HepG2 (cell line): ENCODE data around the gene ZMYND12. TPM values are rescaled to one million over a fixed set of nuclear protein-coding genes. Genes with fewer than 3 reads are reported as not detected.
A peak's percentile ranks its signal among the peaks of the same experiment; 100 is the strongest.

Source experiments
- GABPB1 ChIP-seq: IDR thresholded peaks from 2 replicates; pipeline ENCODE4 v1.6.1; 2016; ENCODE audit warnings: mild to moderate bottlenecking, missing genetic modification reagents, moderate library complexity, missing compliant biosample characterization
- MAZ ChIP-seq, 2 experiments: sonication (generic) in 1 of 2; formaldehyde crosslinking in 1 of 2; IDR thresholded peaks; 2 replicates each; pipeline versions ENCODE4 v1.5.0 to v1.6.1; 2012 to 2020; ENCODE audit warnings: low read depth in 2 of 2, mild to moderate bottlenecking in 2 of 2, borderline replicate concordance in 1 of 2, improper control_type of control experiment in 1 of 2, low read length in 1 of 2, missing genetic modification reagents in 1 of 2, moderate library complexity in 1 of 2
- TOE1 ChIP-seq: sonication (generic); formaldehyde crosslinking; IDR thresholded peaks from 2 replicates; pipeline ENCODE4 v1.4.0; 2020; ENCODE audit warnings: mild to moderate bottlenecking, missing genetic modification reagents
- ZNF260 ChIP-seq: sonication (generic); formaldehyde crosslinking; IDR thresholded peaks from 2 replicates; pipeline ENCODE4 v1.4.0; 2020; ENCODE audit warnings: missing genetic modification reagents, low read depth, mild to moderate bottlenecking, borderline replicate concordance
- ZNF430 ChIP-seq: sonication (generic); formaldehyde crosslinking; IDR thresholded peaks from 2 replicates; pipeline ENCODE4 v1.9.0; 2021; ENCODE audit warnings: mild to moderate bottlenecking, missing genetic modification reagents
- ZNF446 ChIP-seq: sonication (generic); formaldehyde crosslinking; IDR thresholded peaks from 2 replicates; pipeline ENCODE4 v1.5.0; 2020; ENCODE audit warnings: mild to moderate bottlenecking, missing genetic modification reagents
- ZNF737 ChIP-seq: sonication (generic); formaldehyde crosslinking; IDR thresholded peaks from 2 replicates; pipeline ENCODE4 v1.5.0; 2020; ENCODE audit warnings: missing genetic modification reagents, mild to moderate bottlenecking, borderline replicate concordance
- polyA plus RNA-seq, 8 experiments: library from polyadenylated mRNA; depleted of rRNA in 3 of 8; stranded (reverse) in 7 of 8; unstranded in 1 of 8; fragments of >200 nt; fragmentation: Illumina TruSeq in 4 of 8; extraction: Trizol in 4 of 8; gene quantifications; 2 replicates each; pipeline versions ENCODE4 v1.2.1 to v1.2.3, GENCODE V29; 2011 to 2016; ENCODE audit warnings: low read depth in 4 of 8, missing spikeins in 1 of 8, mixed read lengths in 1 of 8; ENCODE audit not compliant: insufficient read depth in 1 of 8
- total RNA-seq, 5 experiments: library from RNA; depleted of rRNA; stranded (reverse); fragments of >200 nt; fragmentation: Illumina TruSeq; extraction: Trizol; gene quantifications; 2 replicates each; pipeline ENCODE4 v1.2.3, GENCODE V29; 2016; ENCODE audit warnings: low read depth in 1 of 5
- TF ChIP-seq, protein P1 (sequence below), 2 experiments: sonication (generic) in 1 of 2; formaldehyde crosslinking in 1 of 2; IDR thresholded peaks; 2 replicates each; pipeline versions ENCODE4 v1.4.0 to v1.6.1; 2018 to 2020; ENCODE audit warnings: missing genetic modification reagents in 2 of 2, borderline replicate concordance in 1 of 2, low read depth in 1 of 2, mild to moderate bottlenecking in 1 of 2, missing biosample characterization in 1 of 2
- TF ChIP-seq, protein P2 (sequence below): sonication (generic); formaldehyde crosslinking; IDR thresholded peaks from 2 replicates; pipeline ENCODE4 v1.4.0; 2020; ENCODE audit warnings: mild to moderate bottlenecking, missing genetic modification reagents
- TF ChIP-seq, protein P3 (sequence below): sonication (generic); formaldehyde crosslinking; IDR thresholded peaks from 2 replicates; pipeline ENCODE4 v1.5.0; 2020; ENCODE audit warnings: mild to moderate bottlenecking, missing genetic modification reagents, borderline replicate concordance
- TF ChIP-seq, protein P4 (sequence below): sonication (generic); formaldehyde crosslinking; IDR thresholded peaks from 2 replicates; pipeline ENCODE4 v1.4.0; 2020; ENCODE audit warnings: mild to moderate bottlenecking, missing genetic modification reagents
- TF ChIP-seq, protein P5 (sequence below): sonication (generic); formaldehyde crosslinking; IDR thresholded peaks from 2 replicates; pipeline ENCODE4 v1.9.0; 2022; ENCODE audit warnings: missing genetic modification reagents, mild to moderate bottlenecking, borderline replicate concordance

The ZMYND12 gene
- total and polyA plus RNA-seq, 2 of the 13 experiments (the other 11 are each of a cell fraction or from before 2014, with no cell fraction given) = 0.13 to 0.71 TPM

DNA sequence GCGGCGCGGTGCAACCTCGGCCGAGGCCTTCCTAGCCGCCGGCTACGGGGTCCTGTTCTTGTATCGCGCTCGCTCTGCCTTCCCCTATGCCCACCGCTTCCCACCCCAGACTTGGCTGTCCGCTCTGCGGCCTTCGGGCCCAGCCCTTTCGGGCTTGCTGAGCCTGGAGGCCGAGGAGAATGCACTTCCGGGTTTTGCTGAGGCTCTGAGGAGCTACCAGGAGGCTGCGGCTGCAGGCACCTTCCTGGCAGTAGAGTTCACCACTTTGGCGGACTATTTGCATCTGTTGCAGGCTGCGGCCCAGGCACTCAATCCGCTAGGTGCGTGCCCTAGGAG lies 900 bp upstream of the ZMYND12 start (continued):
- TF ChIP-seq ZNF260 = no peak
- TF ChIP-seq, protein P1, sequence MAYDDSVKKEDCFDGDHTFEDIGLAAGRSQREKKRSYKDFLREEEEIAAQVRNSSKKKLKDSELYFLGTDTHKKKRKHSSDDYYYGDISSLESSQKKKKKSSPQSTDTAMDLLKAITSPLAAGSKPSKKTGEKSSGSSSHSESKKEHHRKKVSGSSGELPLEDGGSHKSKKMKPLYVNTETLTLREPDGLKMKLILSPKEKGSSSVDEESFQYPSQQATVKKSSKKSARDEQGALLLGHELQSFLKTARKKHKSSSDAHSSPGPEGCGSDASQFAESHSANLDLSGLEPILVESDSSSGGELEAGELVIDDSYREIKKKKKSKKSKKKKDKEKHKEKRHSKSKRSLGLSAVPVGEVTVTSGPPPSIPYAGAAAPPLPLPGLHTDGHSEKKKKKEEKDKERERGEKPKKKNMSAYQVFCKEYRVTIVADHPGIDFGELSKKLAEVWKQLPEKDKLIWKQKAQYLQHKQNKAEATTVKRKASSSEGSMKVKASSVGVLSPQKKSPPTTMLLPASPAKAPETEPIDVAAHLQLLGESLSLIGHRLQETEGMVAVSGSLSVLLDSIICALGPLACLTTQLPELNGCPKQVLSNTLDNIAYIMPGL (CRISPR knock-in tag; IDR thresholded peaks at IDR 0.05; ENCODE audit: borderline replicate concordance in 1 of 2, low read depth in 1 of 2) = peak; percentile 20 to 48; a peak in 2 of 4 replicates
- peak; percentile 80 for TF ChIP-seq ZNF430 (CRISPR knock-in tag)
- TF ChIP-seq ZNF446 (CRISPR knock-in tag) = no peak
- TF ChIP-seq MAZ (IDR thresholded peaks at IDR 0.05; ENCODE audit: borderline replicate concordance, low read depth, low read length) = no peak
- 0 out of 2 replicates have a peak, but pooled peaks have one; percentile 1 for TF ChIP-seq MAZ (CRISPR knock-in tag; IDR thresholded peaks at IDR 0.05; ENCODE audit: low read depth)
- TF ChIP-seq TOE1 (CRISPR knock-in tag) = no peak
- TF ChIP-seq, protein P2, sequence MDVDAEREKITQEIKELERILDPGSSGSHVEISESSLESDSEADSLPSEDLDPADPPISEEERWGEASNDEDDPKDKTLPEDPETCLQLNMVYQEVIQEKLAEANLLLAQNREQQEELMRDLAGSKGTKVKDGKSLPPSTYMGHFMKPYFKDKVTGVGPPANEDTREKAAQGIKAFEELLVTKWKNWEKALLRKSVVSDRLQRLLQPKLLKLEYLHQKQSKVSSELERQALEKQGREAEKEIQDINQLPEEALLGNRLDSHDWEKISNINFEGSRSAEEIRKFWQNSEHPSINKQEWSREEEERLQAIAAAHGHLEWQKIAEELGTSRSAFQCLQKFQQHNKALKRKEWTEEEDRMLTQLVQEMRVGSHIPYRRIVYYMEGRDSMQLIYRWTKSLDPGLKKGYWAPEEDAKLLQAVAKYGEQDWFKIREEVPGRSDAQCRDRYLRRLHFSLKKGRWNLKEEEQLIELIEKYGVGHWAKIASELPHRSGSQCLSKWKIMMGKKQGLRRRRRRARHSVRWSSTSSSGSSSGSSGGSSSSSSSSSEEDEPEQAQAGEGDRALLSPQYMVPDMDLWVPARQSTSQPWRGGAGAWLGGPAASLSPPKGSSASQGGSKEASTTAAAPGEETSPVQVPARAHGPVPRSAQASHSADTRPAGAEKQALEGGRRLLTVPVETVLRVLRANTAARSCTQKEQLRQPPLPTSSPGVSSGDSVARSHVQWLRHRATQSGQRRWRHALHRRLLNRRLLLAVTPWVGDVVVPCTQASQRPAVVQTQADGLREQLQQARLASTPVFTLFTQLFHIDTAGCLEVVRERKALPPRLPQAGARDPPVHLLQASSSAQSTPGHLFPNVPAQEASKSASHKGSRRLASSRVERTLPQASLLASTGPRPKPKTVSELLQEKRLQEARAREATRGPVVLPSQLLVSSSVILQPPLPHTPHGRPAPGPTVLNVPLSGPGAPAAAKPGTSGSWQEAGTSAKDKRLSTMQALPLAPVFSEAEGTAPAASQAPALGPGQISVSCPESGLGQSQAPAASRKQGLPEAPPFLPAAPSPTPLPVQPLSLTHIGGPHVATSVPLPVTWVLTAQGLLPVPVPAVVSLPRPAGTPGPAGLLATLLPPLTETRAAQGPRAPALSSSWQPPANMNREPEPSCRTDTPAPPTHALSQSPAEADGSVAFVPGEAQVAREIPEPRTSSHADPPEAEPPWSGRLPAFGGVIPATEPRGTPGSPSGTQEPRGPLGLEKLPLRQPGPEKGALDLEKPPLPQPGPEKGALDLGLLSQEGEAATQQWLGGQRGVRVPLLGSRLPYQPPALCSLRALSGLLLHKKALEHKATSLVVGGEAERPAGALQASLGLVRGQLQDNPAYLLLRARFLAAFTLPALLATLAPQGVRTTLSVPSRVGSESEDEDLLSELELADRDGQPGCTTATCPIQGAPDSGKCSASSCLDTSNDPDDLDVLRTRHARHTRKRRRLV (CRISPR knock-in tag) = peak; percentile 77
- TF ChIP-seq, protein P3, sequence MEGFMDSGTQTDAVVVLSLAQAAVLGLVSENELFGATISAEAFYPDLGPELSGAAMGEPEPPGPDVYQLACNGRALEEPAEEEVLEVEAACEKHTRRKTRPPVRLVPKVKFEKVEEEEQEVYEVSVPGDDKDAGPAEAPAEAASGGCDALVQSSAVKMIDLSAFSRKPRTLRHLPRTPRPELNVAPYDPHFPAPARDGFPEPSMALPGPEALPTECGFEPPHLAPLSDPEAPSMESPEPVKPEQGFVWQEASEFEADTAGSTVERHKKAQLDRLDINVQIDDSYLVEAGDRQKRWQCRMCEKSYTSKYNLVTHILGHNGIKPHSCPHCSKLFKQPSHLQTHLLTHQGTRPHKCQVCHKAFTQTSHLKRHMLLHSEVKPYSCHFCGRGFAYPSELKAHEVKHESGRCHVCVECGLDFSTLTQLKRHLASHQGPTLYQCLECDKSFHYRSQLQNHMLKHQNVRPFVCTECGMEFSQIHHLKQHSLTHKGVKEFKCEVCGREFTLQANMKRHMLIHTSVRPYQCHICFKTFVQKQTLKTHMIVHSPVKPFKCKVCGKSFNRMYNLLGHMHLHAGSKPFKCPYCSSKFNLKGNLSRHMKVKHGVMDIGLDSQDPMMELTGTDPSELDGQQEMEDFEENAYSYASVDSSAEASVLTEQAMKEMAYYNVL (CRISPR knock-in tag) = 0 out of 2 replicates have a peak, but pooled peaks have one; percentile 28
- TF ChIP-seq ZNF737 = no peak
- TF ChIP-seq, protein P4, sequence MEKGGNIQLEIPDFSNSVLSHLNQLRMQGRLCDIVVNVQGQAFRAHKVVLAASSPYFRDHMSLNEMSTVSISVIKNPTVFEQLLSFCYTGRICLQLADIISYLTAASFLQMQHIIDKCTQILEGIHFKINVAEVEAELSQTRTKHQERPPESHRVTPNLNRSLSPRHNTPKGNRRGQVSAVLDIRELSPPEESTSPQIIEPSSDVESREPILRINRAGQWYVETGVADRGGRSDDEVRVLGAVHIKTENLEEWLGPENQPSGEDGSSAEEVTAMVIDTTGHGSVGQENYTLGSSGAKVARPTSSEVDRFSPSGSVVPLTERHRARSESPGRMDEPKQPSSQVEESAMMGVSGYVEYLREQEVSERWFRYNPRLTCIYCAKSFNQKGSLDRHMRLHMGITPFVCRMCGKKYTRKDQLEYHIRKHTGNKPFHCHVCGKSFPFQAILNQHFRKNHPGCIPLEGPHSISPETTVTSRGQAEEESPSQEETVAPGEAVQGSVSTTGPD (CRISPR knock-in tag) = no peak
- peak; percentile 84 for TF ChIP-seq GABPB1 (CRISPR knock-in tag)
- TF ChIP-seq, protein P5, sequence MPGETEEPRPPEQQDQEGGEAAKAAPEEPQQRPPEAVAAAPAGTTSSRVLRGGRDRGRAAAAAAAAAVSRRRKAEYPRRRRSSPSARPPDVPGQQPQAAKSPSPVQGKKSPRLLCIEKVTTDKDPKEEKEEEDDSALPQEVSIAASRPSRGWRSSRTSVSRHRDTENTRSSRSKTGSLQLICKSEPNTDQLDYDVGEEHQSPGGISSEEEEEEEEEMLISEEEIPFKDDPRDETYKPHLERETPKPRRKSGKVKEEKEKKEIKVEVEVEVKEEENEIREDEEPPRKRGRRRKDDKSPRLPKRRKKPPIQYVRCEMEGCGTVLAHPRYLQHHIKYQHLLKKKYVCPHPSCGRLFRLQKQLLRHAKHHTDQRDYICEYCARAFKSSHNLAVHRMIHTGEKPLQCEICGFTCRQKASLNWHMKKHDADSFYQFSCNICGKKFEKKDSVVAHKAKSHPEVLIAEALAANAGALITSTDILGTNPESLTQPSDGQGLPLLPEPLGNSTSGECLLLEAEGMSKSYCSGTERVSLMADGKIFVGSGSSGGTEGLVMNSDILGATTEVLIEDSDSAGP = peak; percentile 40; the same call in 1 of the 2 replicates
